ENCODE measurements around the gene ARRDC5. TPM values are rescaled to one million over a fixed set of nuclear protein-coding genes. Genes with fewer than 3 reads are reported as not detected.

ARRDC5 gene
- polyA plus RNA-seq, 1 donor from 2014 or later: not detected

DNA sequence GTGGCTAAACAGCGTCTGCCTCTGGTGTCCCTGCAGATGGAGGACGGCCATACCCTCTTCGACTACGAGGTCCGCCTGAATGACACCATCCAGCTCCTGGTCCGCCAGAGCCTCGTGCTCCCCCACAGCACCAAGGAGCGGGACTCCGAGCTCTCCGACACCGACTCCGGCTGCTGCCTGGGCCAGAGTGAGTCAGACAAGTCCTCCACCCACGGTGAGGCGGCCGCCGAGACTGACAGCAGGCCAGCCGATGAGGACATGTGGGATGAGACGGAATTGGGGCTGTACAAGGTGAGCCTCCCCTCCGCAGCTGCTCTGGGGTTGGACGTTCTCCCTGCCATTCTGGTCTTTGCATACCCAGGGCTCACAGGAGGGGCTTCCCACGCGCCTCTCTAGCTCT lies 26.5 kb upstream of the ARRDC5 start:
- H3K79me2 ChIP-seq (replicated peaks; ENCODE audit: insufficient read depth, low read length): no peaks in the 10 kb centered on the region
- no peak for TF ChIP-seq POLR2AphosphoS5 (IDR thresholded peaks at IDR 0.05)
- TF ChIP-seq, protein P1, sequence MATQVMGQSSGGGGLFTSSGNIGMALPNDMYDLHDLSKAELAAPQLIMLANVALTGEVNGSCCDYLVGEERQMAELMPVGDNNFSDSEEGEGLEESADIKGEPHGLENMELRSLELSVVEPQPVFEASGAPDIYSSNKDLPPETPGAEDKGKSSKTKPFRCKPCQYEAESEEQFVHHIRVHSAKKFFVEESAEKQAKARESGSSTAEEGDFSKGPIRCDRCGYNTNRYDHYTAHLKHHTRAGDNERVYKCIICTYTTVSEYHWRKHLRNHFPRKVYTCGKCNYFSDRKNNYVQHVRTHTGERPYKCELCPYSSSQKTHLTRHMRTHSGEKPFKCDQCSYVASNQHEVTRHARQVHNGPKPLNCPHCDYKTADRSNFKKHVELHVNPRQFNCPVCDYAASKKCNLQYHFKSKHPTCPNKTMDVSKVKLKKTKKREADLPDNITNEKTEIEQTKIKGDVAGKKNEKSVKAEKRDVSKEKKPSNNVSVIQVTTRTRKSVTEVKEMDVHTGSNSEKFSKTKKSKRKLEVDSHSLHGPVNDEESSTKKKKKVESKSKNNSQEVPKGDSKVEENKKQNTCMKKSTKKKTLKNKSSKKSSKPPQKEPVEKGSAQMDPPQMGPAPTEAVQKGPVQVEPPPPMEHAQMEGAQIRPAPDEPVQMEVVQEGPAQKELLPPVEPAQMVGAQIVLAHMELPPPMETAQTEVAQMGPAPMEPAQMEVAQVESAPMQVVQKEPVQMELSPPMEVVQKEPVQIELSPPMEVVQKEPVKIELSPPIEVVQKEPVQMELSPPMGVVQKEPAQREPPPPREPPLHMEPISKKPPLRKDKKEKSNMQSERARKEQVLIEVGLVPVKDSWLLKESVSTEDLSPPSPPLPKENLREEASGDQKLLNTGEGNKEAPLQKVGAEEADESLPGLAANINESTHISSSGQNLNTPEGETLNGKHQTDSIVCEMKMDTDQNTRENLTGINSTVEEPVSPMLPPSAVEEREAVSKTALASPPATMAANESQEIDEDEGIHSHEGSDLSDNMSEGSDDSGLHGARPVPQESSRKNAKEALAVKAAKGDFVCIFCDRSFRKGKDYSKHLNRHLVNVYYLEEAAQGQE (IDR thresholded peaks at IDR 0.05; ENCODE audit: borderline replicate concordance): no peak
- TF ChIP-seq SMC3 (conservative IDR thresholded peaks at IDR 0.05; ENCODE audit: poor library complexity): no peak
- TF ChIP-seq EZH2 (IDR thresholded peaks at IDR 0.05; ENCODE audit: borderline replicate concordance, insufficient read depth, low read length, poor library complexity, severe bottlenecking): no peak
- TF ChIP-seq EP300 (conservative IDR thresholded peaks at IDR 0.05; ENCODE audit: poor library complexity, severe bottlenecking): no peak
- TF ChIP-seq MXI1 (conservative IDR thresholded peaks at IDR 0.05; ENCODE audit: poor library complexity, severe bottlenecking): no peak
- H3K9me3 ChIP-seq (ENCODE audit: low read length): no peaks in the 10 kb centered on the region
- H3K4me2 ChIP-seq (ENCODE audit: low read length): no peak overlapping the region
- H3K27ac ChIP-seq (ENCODE audit: low read length): no peak overlapping the region
- no peaks in the 10 kb centered on the region for H4K20me1 ChIP-seq (ENCODE audit: insufficient read depth)
- no peak overlapping the region for H3K9ac ChIP-seq (ENCODE audit: low read length)
- no peaks in the 10 kb centered on the region for H3K9me2 ChIP-seq (ENCODE audit: insufficient read depth, low read length)
- H3K4me3 ChIP-seq (ENCODE audit: low read length): no peak overlapping the region
- no peaks in the 10 kb centered on the region for H3K36me3 ChIP-seq (ENCODE audit: insufficient read depth, low read length)
- no peaks in the 10 kb centered on the region for H3F3A ChIP-seq (ENCODE audit: insufficient read depth, low read length, poor library complexity, severe bottlenecking)
- no peak overlapping the region for H2AFZ ChIP-seq (ENCODE audit: low read depth, low read length)
- no peaks in the 10 kb centered on the region for H3K27me3 ChIP-seq (ENCODE audit: insufficient read depth, low read depth, low read length)

DNA sequence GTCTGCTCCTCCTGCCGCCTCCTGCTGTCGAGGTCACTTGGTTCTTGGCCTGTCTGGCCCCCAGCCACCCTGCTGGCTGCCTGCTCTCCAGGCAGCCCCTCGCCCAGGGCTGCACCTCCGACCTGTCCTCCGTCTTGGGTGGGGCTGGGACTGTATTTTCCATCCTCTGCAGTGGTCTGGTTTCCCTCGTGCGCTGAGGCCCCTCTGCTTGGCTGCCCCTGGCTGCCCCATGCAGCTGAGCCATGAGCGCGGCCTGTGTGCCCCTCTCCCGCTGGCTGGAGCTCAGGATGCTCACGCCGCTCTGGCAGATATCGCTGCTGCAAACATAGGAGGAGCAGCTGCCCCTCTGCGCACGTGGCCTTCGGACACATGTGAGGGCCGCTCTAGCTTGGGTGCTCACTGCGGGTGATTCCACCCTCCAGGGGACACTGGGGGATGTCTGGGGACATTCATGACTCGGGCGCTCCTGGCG lies 20.6 kb upstream of the ARRDC5 start:
- Histone ChIP-seq H3K9me3 (ENCODE audit: low read length) (no peaks in the 10 kb centered on the region), H3K9me2 (ENCODE audit: insufficient read depth, low read length) (no peaks in the 10 kb centered on the region), H3K4me3 (ENCODE audit: low read length) (no peak overlapping the region), H3K27ac (ENCODE audit: low read length) (no peak overlapping the region), H3K79me2 (replicated peaks; ENCODE audit: insufficient read depth, low read length) (no peaks in the 10 kb centered on the region), H3F3A (ENCODE audit: insufficient read depth, low read length, poor library complexity, severe bottlenecking) (no peaks in the 10 kb centered on the region), H3K27me3 (ENCODE audit: insufficient read depth, low read depth, low read length) (no peaks in the 10 kb centered on the region), H3K9ac (ENCODE audit: low read length) (no peak overlapping the region), H3K4me2 (ENCODE audit: low read length) (no peak overlapping the region), H2AFZ (ENCODE audit: low read depth, low read length) (no peak overlapping the region), H3K36me3 (ENCODE audit: insufficient read depth, low read length) (no peaks in the 10 kb centered on the region), H4K20me1 (ENCODE audit: insufficient read depth) (no peaks in the 10 kb centered on the region)
- no peak for TF ChIP-seq EP300 (conservative IDR thresholded peaks at IDR 0.05; ENCODE audit: poor library complexity, severe bottlenecking)
- no peak for TF ChIP-seq EZH2 (IDR thresholded peaks at IDR 0.05; ENCODE audit: borderline replicate concordance, insufficient read depth, low read length, poor library complexity, severe bottlenecking)
- no peak for TF ChIP-seq MXI1 (conservative IDR thresholded peaks at IDR 0.05; ENCODE audit: poor library complexity, severe bottlenecking)
- TF ChIP-seq, protein P2, sequence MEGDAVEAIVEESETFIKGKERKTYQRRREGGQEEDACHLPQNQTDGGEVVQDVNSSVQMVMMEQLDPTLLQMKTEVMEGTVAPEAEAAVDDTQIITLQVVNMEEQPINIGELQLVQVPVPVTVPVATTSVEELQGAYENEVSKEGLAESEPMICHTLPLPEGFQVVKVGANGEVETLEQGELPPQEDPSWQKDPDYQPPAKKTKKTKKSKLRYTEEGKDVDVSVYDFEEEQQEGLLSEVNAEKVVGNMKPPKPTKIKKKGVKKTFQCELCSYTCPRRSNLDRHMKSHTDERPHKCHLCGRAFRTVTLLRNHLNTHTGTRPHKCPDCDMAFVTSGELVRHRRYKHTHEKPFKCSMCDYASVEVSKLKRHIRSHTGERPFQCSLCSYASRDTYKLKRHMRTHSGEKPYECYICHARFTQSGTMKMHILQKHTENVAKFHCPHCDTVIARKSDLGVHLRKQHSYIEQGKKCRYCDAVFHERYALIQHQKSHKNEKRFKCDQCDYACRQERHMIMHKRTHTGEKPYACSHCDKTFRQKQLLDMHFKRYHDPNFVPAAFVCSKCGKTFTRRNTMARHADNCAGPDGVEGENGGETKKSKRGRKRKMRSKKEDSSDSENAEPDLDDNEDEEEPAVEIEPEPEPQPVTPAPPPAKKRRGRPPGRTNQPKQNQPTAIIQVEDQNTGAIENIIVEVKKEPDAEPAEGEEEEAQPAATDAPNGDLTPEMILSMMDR (IDR thresholded peaks at IDR 0.05; ENCODE audit: poor library complexity, severe bottlenecking): no peak
- no peak for TF ChIP-seq POLR2AphosphoS5 (IDR thresholded peaks at IDR 0.05)
- no peak for TF ChIP-seq TAF1 (IDR thresholded peaks at IDR 0.05; ENCODE audit: low read depth)
- TF ChIP-seq SMC3 (conservative IDR thresholded peaks at IDR 0.05; ENCODE audit: poor library complexity): no peak
- no peak for TF ChIP-seq RAD21 (conservative IDR thresholded peaks at IDR 0.05)
- TF ChIP-seq, protein P1 (IDR thresholded peaks at IDR 0.05; ENCODE audit: borderline replicate concordance): no peak
